Tibial artery (tissue), 4 donors: ENCODE results near the gene LBHD2.

Experiments
- DNase-seq, 2 donors: peaks; one replicate each; pipeline ENCODE4 v3.0.0-alpha.2; 2019
- H3K27ac ChIP-seq, 2 donors: fragments of 200-600 bp; sonication (generic) in 1 of 2; 1 replicate in 1 of 2; 2 replicates in 1 of 2; pipeline ENCODE4 v1.5.1; 2018 to 2019; ENCODE audit warnings: mild to moderate bottlenecking in 1 of 2
- H3K27me3 ChIP-seq, 2 donors: fragments of 200-600 bp; sonication (generic) in 1 of 2; one replicate each; pipeline versions ENCODE4 v1.5.1 to v1.6.0; 2016 to 2019
- H3K36me3 ChIP-seq, 3 donors: fragments of 200-600 bp; sonication (generic) in 2 of 3; one replicate each; pipeline ENCODE4 v1.5.1; 2016 to 2019; ENCODE audit warnings: mild to moderate bottlenecking in 2 of 3
- H3K4me1 ChIP-seq, 4 donors: fragments of 200-600 bp; sonication (generic) in 2 of 4; 1 replicate in 3 of 4; 2 replicates in 1 of 4; pipeline ENCODE4 v1.5.1; 2016 to 2019
- H3K4me3 ChIP-seq, 2 donors: fragments of 200-600 bp; sonication (generic) in 1 of 2; 1 replicate in 1 of 2; 2 replicates in 1 of 2; pipeline ENCODE4 v1.5.1; 2018 to 2019; ENCODE audit warnings: mild to moderate bottlenecking in 2 of 2
- H3K9me3 ChIP-seq, 3 donors: fragments of 200-600 bp; sonication (generic) in 1 of 3; one replicate each; pipeline ENCODE4 v1.5.1; 2016 to 2019
- CTCF ChIP-seq, 2 experiments: fragments of 200-600 bp in 1 of 2; fragments of 450-650 bp in 1 of 2; IDR thresholded peaks; one replicate each; pipeline ENCODE4 v1.5.1; 2017 to 2019; ENCODE audit warnings: antibody characterized with exemption in 2 of 2, mild to moderate bottlenecking in 1 of 2, moderate library complexity in 1 of 2
- intact Hi-C: fragments of 100-400 bp; cut with DNase I; formaldehyde crosslinking; loops from one replicate; pipeline ENCODE4 v1.15.0; 2023; ENCODE audit warnings: low total_unique reads

LBHD2 gene

GRCh38 chr14:103099081-103099732, 15.2 kb downstream of the LBHD2 start:
- H3K36me3 ChIP-seq, result no peaks in the 10 kb centered on the region
- H3K27ac ChIP-seq, result no peak overlapping the region
- H3K4me1 ChIP-seq, result peaks cover 0 to 23% (median 14%) of the 10 kb centered on the region in 4 donors
- DNase-seq, result no peak
- H3K4me3 ChIP-seq, result no peak overlapping the region
- no peaks in the 10 kb centered on the region for H3K9me3 ChIP-seq
- peaks cover 1 to 61% of the 10 kb centered on the region in 2 donors for H3K27me3 ChIP-seq
- TF ChIP-seq CTCF (IDR thresholded peaks at IDR 0.05), result no peak
- intact Hi-C loops, result no loop called here

GRCh38 chr14:103099733-103100280, 15.8 kb downstream of the LBHD2 start:
- Histone ChIP-seq H3K27ac (no peak overlapping the region), H3K4me3 (no peak overlapping the region), H3K27me3 (peaks cover 3 to 67% of the 10 kb centered on the region in 2 donors), H3K36me3 (no peaks in the 10 kb centered on the region), H3K4me1 (peaks cover 0 to 29% (median 19%) of the 10 kb centered on the region in 4 donors), H3K9me3 (no peaks in the 10 kb centered on the region)
- TF ChIP-seq CTCF (IDR thresholded peaks at IDR 0.05), result no peak
- intact Hi-C loops, result loop anchor here (10.0 kb wide), 1 partner anchor 85 kb away; no protein-coding TSS in a partner anchor
- no peak for DNase-seq

GRCh38 chr14:103100281-103101121, 16.5 kb downstream of the LBHD2 start:
- no peak for DNase-seq
- Histone ChIP-seq H3K9me3 (no peaks in the 10 kb centered on the region), H3K4me1 (peaks cover 0 to 35% (median 21%) of the 10 kb centered on the region in 4 donors), H3K27me3 (peaks cover 3 to 73% of the 10 kb centered on the region in 2 donors), H3K36me3 (no peaks in the 10 kb centered on the region), H3K27ac (no peak overlapping the region), H3K4me3 (no peak overlapping the region)
- intact Hi-C loops, result loop anchor here (10.0 kb wide), 1 partner anchor 84 kb away; no protein-coding TSS in a partner anchor
- TF ChIP-seq CTCF (IDR thresholded peaks at IDR 0.05), result no peak

- Histone ChIP-seq H3K27ac (no peak overlapping the region), H3K9me3 (no peaks in the 10 kb centered on the region), H3K4me3 (no peak overlapping the region), H3K4me1 (peaks cover 0 to 35% (median 21%) of the 10 kb centered on the region in 4 donors), H3K27me3 (peaks cover 3 to 82% of the 10 kb centered on the region in 2 donors), H3K36me3 (no peaks in the 10 kb centered on the region)
- no peak for DNase-seq
- no peak for TF ChIP-seq CTCF (IDR thresholded peaks at IDR 0.05)
- intact Hi-C loops, result loop anchor here (10.0 kb wide), 1 partner anchor 83 kb away; no protein-coding TSS in a partner anchor
Observed at GRCh38 chr14:103101257-103101962, 17.4 kb downstream of the LBHD2 start.
